HG03064 (cell line): Measurements from ENCODE around the gene TBC1D1.

Source experiments
- ATAC-seq: cut with Tn5 transposase; IDR thresholded peaks from one replicate; pipeline ENCODE4 v1.9.1; 2021; ENCODE audit warnings: low read depth; ENCODE audit not compliant: unreplicated experiment

TBC1D1 gene

DNA sequence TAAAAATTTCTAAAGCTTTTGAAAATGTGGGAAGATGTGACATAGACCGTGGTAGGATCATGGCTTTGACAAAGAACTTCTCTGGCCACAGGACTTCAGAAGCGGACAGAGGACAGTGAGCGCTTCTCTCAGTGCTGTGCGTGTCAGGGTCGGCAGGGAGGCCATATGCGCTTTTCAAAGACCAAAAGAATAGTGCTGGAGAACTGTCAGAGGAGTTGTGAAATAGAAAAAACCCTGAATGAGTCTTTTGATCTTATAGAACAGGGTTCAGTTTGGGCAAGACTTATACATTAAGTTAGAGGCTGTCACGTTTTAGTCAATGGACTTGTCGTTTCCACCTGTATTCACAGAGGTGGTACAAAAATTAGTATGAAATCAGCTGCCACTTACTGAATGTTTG, 146.7 kb downstream of the TBC1D1 start:
- no peak for ATAC-seq

DNA sequence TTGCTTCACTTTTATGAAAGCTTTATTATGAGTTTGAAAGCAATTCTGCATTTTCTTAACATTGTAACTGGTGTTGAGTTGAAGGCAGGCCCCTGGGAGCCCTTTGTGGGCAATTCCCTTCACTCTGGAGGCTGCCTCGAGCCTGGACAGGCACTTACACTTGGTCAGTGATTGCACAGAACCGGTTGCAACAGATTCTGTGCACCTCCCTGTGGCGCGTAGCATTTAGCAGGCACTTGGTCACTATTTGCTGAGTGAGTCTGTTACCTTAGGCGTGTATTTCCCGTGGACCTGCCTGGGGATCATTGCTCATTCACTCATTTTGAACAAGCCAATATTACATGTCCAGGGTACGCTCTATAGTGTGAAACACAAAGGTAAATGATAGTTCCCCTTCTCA, 149.7 kb downstream of the TBC1D1 start:
- ATAC-seq, result no peak

GRCh38 chr4:38044060-38044459, 153.2 kb downstream of the TBC1D1 start:
- no peak for ATAC-seq

GRCh38 chr4:38045289-38045988, 154.6 kb downstream of the TBC1D1 start:
- no peak for ATAC-seq

- ATAC-seq, result no peak
Measured at GRCh38 chr4:38046727-38047489, 156.0 kb downstream of the TBC1D1 start.

DNA sequence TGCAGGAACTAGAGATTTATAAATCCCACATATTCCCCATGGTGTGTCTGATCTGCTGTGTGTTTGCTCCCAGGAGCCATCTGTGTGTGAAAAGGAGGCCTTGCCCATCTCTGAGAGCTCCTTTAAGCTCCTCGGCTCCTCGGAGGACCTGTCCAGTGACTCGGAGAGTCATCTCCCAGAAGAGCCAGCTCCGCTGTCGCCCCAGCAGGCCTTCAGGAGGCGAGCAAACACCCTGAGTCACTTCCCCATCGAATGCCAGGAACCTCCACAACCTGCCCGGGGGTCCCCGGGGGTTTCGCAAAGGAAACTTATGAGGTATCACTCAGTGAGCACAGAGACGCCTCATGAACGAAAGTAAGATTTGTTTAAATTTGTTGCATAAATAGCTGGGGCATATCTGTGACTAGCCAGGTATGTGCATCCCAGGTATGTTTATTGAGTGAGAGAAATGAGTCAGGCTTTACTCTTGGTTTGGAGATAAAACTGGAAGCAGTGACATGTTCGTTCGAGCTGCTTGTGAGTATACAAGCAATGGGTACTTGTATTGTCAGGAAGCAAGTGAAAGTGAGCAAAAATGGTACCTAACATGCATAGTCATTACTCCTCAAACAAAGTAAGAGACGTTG, 158.8 kb downstream of the TBC1D1 start:
- ATAC-seq, result no peak

DNA sequence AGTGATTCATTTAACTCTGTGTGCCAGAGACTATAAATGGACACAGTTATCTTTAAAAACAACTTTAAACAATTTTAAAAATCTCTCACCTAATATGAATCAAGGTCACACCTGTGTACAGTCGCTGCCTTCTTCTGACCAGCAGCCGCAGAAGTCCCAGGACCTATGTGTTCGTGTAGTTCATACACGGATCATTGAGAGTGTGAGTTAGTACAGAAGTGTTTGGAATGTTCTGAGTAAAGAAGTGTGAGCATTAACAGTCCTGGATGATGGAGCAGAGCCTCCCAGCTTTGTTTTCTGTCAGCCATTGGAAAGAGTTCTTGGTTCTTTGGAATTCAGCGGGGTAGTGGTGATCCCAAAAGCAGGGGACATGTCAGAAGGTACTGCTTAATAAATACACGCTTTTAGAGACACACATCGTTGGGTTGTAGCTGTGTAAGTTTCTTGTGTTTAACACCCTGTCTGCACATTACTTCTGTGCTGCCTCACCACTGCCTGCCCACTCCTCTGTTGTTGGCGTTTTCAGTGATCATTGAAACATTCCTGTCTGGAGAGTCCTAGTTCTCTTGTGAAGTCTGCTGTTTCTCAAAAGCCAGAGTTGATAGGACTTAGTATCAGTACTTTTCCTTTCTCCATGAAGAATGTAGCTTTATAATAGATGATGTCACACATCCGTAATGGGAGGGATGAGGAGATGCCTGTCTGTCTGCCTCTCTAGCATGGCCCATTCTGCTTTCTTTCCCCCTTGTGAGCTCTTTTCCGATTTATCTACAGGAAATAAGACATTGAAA, 159.9 kb downstream of the TBC1D1 start:
- ATAC-seq, result no peak

DNA sequence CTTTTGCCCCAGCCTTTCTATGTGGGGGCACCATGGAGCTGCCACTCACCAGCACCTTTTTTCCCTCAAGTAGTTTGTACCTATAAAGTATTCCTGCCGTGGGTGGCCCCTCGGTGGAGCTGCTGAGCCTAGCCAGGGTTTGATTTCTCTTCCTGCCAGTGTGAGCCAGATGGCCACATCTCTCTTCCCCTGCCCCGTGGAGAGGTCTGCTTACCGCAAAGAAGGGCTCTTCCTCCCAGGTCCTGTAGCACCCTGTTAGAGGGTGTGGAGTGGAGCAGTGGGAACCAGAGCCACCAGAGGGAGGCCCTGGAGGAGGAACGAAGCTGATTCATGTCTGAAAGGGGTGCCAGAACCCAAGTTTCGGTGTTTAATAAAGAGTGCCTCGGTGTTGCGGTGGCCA, 164.7 kb downstream of the TBC1D1 start:
- ATAC-seq, result no peak

DNA sequence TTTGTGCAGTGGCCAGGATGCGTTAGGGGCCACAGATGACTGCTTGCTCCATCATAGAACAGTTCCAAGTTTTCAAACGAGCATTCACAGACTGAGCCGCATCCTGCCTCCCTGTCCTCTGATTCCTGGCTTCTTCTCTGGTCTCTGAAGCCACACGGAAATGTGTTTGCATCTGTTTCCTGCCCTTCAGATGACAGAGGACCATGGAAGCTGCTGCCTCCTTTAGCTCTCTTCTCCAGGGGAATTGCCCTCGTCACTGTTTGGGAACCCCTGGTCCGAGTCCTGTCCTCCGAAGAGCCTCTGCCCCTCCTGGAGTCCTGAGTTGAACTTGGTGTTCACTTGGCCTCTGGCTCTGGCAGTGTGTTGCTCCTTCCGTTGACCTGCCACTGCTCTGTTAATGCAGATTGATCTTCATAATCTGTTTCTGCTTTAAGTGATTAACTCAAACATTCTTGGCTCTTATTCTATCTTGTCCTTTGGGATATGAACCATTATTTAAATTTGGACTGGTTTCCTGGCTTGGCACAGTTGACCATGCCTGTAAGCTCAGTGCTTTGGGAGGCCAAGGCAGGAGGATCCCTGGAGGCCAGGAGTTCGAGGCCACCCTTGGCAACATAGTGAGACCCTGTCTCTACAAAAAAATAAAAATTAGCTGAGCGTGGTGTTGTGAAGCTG, 165.3 kb downstream of the TBC1D1 start:
- ATAC-seq, result no peak

DNA sequence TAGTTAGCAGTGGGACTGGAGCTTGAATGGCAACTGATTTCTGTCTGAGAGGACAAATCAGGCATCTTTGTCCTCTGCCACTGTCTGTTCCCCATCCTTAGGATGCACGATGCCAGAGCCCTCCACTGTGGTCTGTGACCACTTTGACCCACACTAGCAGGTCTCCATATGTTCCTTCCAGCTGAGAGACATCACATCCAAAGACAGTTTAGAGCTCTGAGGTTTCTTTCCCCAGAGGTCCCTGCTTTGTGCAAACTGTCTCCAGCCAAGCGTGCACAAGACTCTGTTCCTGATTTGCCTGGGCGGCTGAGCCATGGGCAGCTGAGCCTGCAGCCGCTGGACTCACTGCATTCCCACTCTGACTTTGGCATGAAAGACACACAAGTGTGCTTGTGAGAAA, 167.3 kb downstream of the TBC1D1 start:
- no peak for ATAC-seq

- ATAC-seq, result no peak
Measured at GRCh38 chr4:38060829-38061431, 170.0 kb downstream of the TBC1D1 start.

DNA sequence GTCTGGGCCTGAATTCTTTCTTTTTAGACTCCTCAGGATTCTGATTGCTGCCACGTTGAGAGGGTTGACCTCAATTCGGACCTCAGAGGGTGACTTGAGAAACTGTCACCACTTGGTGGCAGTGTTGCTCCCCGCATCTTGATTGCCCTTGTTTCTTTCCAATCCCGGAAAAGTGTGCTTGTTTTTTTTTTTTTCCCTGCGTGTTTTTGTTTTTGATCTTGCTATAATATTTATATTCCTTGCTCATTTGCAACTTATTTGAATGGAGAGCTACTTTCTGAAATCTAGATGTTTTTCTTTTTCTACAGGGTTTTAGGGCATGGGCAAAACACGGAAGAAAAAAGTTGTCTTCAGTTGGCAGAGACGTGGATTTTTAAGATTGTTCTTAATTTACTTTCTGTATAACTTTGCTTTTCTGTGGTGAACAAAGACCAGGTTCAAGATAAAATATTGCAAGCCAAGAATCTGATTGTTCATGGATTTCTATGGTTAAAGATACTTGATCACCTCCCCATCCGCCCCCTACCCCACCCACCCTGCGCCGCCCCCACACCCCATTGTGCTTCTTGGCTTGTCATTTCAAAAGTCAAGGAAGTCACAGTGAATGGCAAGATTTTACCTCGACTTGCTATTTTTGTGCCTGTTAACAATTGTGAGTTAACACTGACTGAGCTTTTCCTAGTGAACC, 171.3 kb downstream of the TBC1D1 start:
- ATAC-seq, result no peak

DNA sequence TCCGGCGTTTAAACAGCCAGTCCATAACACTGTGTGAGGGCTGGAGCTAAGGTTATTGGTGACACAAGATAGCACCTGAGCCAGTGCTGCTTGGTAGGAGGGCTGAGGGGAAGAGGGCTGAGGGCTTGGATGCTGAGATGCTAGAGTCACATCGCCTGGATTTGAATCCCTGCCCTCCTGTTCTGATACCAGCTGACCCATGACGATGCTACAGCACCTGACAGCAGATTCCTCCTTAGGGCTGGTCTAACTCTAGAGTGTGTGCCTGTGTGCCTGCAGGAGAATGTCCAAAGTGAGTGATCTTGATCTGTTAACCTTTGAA, 171.9 kb downstream of the TBC1D1 start:
- ATAC-seq, result no peak

DNA sequence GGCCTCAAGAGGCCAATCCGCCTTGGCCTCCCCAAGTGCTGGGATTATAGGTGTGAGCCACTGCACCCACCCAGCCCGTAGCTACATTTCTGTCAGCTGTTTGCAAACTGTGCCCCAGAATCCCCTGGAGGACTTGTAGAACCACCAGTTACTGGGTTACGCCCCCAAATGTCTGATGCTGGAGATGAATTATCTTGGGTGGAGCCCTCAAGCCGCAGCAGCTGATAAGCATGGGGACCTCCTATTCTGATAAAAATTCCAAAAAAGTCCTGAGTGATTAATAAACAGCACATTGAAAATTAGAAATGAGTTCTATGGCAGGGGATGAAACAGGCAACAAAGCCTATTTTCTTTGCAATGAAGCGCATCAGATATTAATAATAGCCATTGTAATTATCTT, 174.3 kb downstream of the TBC1D1 start:
- no peak for ATAC-seq

- ATAC-seq, result no peak
Measured at GRCh38 chr4:38065900-38066299, 175.0 kb downstream of the TBC1D1 start.

- no peak for ATAC-seq
Measured at GRCh38 chr4:38067499-38067898, 176.6 kb downstream of the TBC1D1 start.

DNA sequence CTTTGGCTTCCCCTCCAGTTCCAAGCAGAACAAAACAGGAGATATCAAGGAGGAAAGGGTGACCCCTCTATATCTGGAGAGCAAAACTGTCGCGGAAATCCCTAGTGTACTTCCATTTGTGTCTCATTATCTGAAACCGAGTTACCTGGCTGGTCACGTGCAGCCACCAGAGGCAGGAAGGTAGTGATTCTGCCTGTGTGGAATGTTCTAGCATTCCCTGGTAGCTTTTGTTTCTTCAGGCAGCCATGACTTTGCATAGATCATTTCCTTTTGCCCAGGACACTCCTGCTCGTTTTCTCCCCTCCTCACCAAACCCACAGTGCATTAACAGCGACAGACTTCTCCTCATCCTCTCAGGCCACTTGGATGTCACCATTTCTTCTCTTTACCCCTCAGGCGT, 177.2 kb downstream of the TBC1D1 start:
- ATAC-seq, result no peak

DNA sequence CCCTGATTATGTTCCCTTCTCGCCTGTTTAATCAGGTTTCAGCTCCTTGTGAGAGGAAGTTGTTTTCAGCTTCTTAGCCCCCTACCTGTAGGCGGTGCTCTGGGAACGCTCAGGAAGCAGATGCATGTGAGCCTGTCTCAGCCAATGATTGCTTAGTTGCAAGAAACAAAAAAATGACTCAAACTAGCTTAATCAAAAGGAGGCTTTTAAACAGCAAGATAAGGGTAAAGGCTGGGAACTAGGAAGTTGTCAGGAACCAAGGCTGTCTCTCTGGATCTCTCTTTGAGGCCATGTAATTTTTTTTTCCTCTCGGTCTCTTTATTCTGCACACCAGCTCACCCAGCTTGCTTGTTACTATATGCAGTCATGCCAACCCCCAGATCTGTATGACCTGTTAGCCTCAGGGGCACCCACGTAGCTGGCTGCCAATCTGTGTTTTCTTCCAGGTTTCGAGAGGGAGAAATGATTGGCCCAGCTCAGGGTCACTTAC, 178.4 kb downstream of the TBC1D1 start:
- no peak for ATAC-seq

DNA sequence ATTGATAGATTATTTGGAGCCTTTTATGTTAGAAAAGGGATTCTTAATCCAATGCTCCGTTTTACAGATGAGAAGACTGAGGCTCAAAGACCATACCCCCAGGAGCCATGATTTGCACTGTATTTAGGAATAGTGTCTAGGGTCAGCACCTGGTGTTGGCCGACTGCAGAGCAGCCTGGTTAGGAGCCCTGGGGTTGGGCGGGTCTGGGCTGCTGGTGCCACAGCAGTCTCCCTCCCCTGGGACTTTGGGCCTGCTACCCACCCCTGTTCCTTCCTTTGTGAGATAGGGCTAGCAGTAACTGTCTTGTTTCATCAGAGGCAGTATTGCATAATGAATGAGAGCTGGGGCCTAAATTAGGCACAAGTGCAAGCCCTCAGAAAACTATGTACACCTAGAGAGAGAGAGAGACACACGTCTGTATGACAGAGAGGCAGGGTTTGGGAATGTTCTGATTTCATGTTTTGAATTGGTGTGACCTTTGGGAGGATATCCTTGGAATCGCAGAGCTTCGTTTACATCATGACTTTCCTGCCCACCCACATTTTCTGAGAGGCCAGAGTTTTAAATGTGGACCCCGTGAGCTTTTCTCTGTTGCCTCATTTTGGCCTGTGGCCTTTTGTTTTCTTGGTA, 181.0 kb downstream of the TBC1D1 start:
- no peak for ATAC-seq
